IMR-90 (cell line): ENCODE data around the gene IFNL1. TPM values are rescaled to one million over a fixed set of nuclear protein-coding genes. Genes with fewer than 3 reads are reported as not detected.

ENCODE experiments used
- ATAC-seq: fragments of 200-7000 bp; cut with Tn5 transposase; 2 replicates; pipeline ENCODE4 v1.9.1; 2020; ENCODE audit warnings: low read depth, mild to moderate bottlenecking, moderate library complexity
- BruUV-seq: library from RNA; stranded (reverse); fragments of 400-500 nt; replicated peaks from 2 replicates; lab custom pipeline; 2021; lab: Mats Ljungman, UMichigan
- CTCF ChIA-PET: fragments of 300-600 bp; formaldehyde crosslinking; extraction: SDS; loops from one replicate; lab custom pipeline; 2021; ENCODE audit warnings: antibody characterized with exemption; lab: Yijun Ruan, JAX
- POLR2A ChIA-PET: fragments of 300-600 bp; sonication (Branson Sonifier 250); formaldehyde crosslinking; loops from one replicate; lab custom pipeline; 2022; ENCODE audit warnings: antibody characterized with exemption; ENCODE audit not compliant: unreplicated experiment; lab: Charles Lee
- DNase-seq: peaks from one replicate; pipeline ENCODE4 v3.0.0; 2013
- H2AFZ ChIP-seq: replicated peaks from 2 replicates; pipeline ENCODE3; 2013; ENCODE audit warnings: low read length, mild to moderate bottlenecking; ENCODE audit not compliant: poor library complexity
- H2AK5ac ChIP-seq: 2 replicates; pipeline ENCODE4 v1.6.1; 2013; ENCODE audit warnings: low read depth, low read length, inconsistent platforms
- H2AK9ac ChIP-seq: replicated peaks from 2 replicates; pipeline ENCODE3; 2013; ENCODE audit warnings: mild to moderate bottlenecking, low read depth, low read length, moderate library complexity; ENCODE audit not compliant: poor library complexity
- H2BK120ac ChIP-seq: 2 replicates; pipeline ENCODE4 v1.6.1; 2013; ENCODE audit warnings: low read depth, low read length, inconsistent platforms
- H2BK15ac ChIP-seq: 3 replicates; pipeline ENCODE4 v1.6.1; 2013; ENCODE audit warnings: low read depth, low read length, inconsistent platforms
- H2BK20ac ChIP-seq: 2 replicates; pipeline ENCODE4 v1.6.1; 2013; ENCODE audit warnings: low read depth, mild to moderate bottlenecking, inconsistent platforms, low read length, moderate library complexity
- H2BK5ac ChIP-seq: 2 replicates; pipeline ENCODE4 v1.6.1; 2013; ENCODE audit warnings: mild to moderate bottlenecking, low read depth, low read length, inconsistent platforms; ENCODE audit not compliant: poor library complexity, severe bottlenecking
- H3K14ac ChIP-seq: replicated peaks from 2 replicates; pipeline ENCODE4 v1.6.1; 2013; ENCODE audit warnings: low read depth, low read length, inconsistent platforms
- H3K18ac ChIP-seq: 2 replicates; pipeline ENCODE4 v1.6.1; 2013; ENCODE audit warnings: low read depth, low read length, control low read depth
- H3K23ac ChIP-seq: 2 replicates; pipeline ENCODE4 v1.6.1; 2013; ENCODE audit warnings: low read depth, low read length, inconsistent platforms
- H3K27ac ChIP-seq: 2 replicates; pipeline ENCODE4 v1.5.1; 2013; ENCODE audit warnings: mild to moderate bottlenecking, control low read depth, low read length; ENCODE audit not compliant: insufficient read depth
- H3K27me3 ChIP-seq: 2 replicates; pipeline ENCODE4 v1.6.1; 2013; ENCODE audit warnings: low read length; ENCODE audit not compliant: control insufficient read depth, insufficient read depth
- H3K36me3 ChIP-seq: 2 replicates; pipeline ENCODE4 v1.6.1; 2013; ENCODE audit warnings: low read length, mixed read lengths; ENCODE audit not compliant: control insufficient read depth, insufficient read depth
- H3K4ac ChIP-seq: 2 replicates; pipeline ENCODE4 v1.6.1; 2013; ENCODE audit warnings: low read depth, low read length, inconsistent platforms
- H3K4me1 ChIP-seq: 2 replicates; pipeline ENCODE4 v1.6.1; 2013; ENCODE audit warnings: low read length, mixed read lengths; ENCODE audit not compliant: control insufficient read depth, insufficient read depth
- H3K4me2 ChIP-seq: 2 replicates; pipeline ENCODE4 v1.6.1; 2013; ENCODE audit warnings: low read depth, mild to moderate bottlenecking, control low read depth, low read length, moderate library complexity
- H3K4me3 ChIP-seq: 2 replicates; pipeline ENCODE4 v1.5.1; 2013; ENCODE audit warnings: low read depth, mild to moderate bottlenecking, control low read depth, low read length, moderate library complexity; ENCODE audit not compliant: insufficient read depth
- H3K56ac ChIP-seq: 2 replicates; pipeline ENCODE4 v1.6.1; 2013; ENCODE audit warnings: low read length, inconsistent platforms; ENCODE audit not compliant: insufficient read depth; ENCODE audit errors: extremely low read depth
- H3K79me1 ChIP-seq, 2 experiments: 2 replicates each; pipeline ENCODE4 v1.6.1; 2013; ENCODE audit warnings: low read length in 2 of 2, inconsistent platforms in 1 of 2, low read depth in 1 of 2
- H3K9ac ChIP-seq: 2 replicates; pipeline ENCODE4 v1.6.1; 2013; ENCODE audit warnings: low read depth, low read length, control low read depth
- H3K9me1 ChIP-seq: 2 replicates; pipeline ENCODE4 v1.6.1; 2013; ENCODE audit warnings: low read length, inconsistent platforms; ENCODE audit not compliant: insufficient read depth
- H3K9me3 ChIP-seq: 2 replicates; pipeline ENCODE4 v1.6.1; 2013; ENCODE audit warnings: low read length; ENCODE audit not compliant: control insufficient read depth, insufficient read depth
- H4K20me1 ChIP-seq: 2 replicates; pipeline ENCODE4 v1.6.1; 2013; ENCODE audit warnings: low read length, inconsistent platforms; ENCODE audit not compliant: insufficient read depth
- H4K5ac ChIP-seq: 2 replicates; pipeline ENCODE4 v1.6.1; 2013; ENCODE audit warnings: mild to moderate bottlenecking, low read depth, low read length, control low read depth
- H4K8ac ChIP-seq, 2 experiments: 2 replicates each; pipeline ENCODE4 v1.6.1; 2013; ENCODE audit warnings: low read depth in 2 of 2, low read length in 2 of 2, control low read depth in 1 of 2, inconsistent platforms in 1 of 2
- H4K91ac ChIP-seq: 2 replicates; pipeline ENCODE4 v1.6.1; 2013; ENCODE audit warnings: low read depth, low read length, inconsistent platforms; ENCODE audit not compliant: insufficient read depth
- RAD21 ChIP-seq: IDR thresholded peaks from 2 replicates; pipeline ENCODE4 v1.6.1; 2012; ENCODE audit warnings: low read length, improper control_type of control experiment
- WGBS, 2 experiments: methylation state at CpG; one replicate each; pipeline versions ENCODE4 v1.1.5 to v1.1.7; 2013; ENCODE audit warnings: missing lambda C conversion rate in 2 of 2; ENCODE audit not compliant: insufficient read length in 1 of 2; ENCODE audit errors: extremely low coverage in 2 of 2; 5-methylcytosine and 5-hydroxymethylcytosine counted together
- dilution Hi-C: fragments of 300-500 bp; cut with HindIII; formaldehyde crosslinking; loops from one replicate; pipeline ENCODE4 v1.14.3; 2018; ENCODE audit warnings: low sequenced_read_pairs; ENCODE audit not compliant: unreplicated experiment
- in situ Hi-C: fragments of 300-500 bp; cut with MboI; formaldehyde crosslinking; loops from 3 replicates; pipeline ENCODE4 v1.14.3; 2019; ENCODE audit warnings: low sequenced_read_pairs, inconsistent platforms, mixed read lengths
- intact Hi-C: fragments of 100-400 bp; cut with micrococcal nuclease; formaldehyde crosslinking; loops from 2 replicates; pipeline ENCODE4 v1.10.0; 2022
- polyA plus RNA-seq, 3 experiments: library from polyadenylated mRNA; depleted of rRNA; stranded (reverse); fragments of >200 nt; gene quantifications; 2 replicates each; pipeline ENCODE4 v1.2.3, GENCODE V29; 2012; ENCODE audit warnings: low replicate concordance in 1 of 3
- total RNA-seq: library from RNA; depleted of rRNA; stranded (reverse); fragments of >200 nt; gene quantifications from 2 replicates; pipeline ENCODE4 v1.2.3, GENCODE V29; 2012

The IFNL1 gene
- total and polyA plus RNA-seq, 2 of the 4 experiments (the other 2 are of a cell fraction): not detected

GRCh38 chr19:39317476-39317875 is 21.3 kb downstream of the IFNL1 start:
- Histone ChIP-seq H3K4ac (no peak overlapping the region), H3K9ac (no peak overlapping the region), H3K4me2 (no peak overlapping the region), H2AFZ (no peak overlapping the region), H3K27ac (no peak overlapping the region), H3K14ac (no peak overlapping the region), H3K4me3 (no peak overlapping the region), H4K8ac (no peak overlapping the region), H4K20me1 (no peaks in the 10 kb centered on the region; the same call in 1 of the 2 replicates), H3K79me1 (no peaks in the 10 kb centered on the region), H2BK20ac (no peak overlapping the region), H3K27me3 (peaks cover 25% of the 10 kb centered on the region), H2AK5ac (no peak overlapping the region), H3K23ac (no peak overlapping the region), H3K9me1 (no peaks in the 10 kb centered on the region), H3K18ac (no peak overlapping the region), H4K91ac (no peak overlapping the region), H2BK120ac (no peak overlapping the region), H3K9me3 (no peaks in the 10 kb centered on the region), H2BK15ac (no peak overlapping the region), H3K56ac (no peak overlapping the region), H2BK5ac (no peak overlapping the region), H3K36me3 (no peaks in the 10 kb centered on the region), H3K4me1 (peaks cover 2% of the 10 kb centered on the region; the same call in 1 of the 2 replicates), H2AK9ac (no peak overlapping the region), H4K5ac (no peak overlapping the region)
- DNase-seq: no peak
- ATAC-seq: no peak
- intact Hi-C loops: no loop called here
- BruUV-seq: no TSS peak
- in situ Hi-C loops: no loop called here
- ChIA-PET CTCF (no interaction called here), POLR2A (no interaction called here)
- dilution Hi-C loops: no loop called here
- no peak for TF ChIP-seq RAD21
- WGBS, 2 experiments: no CpG with 5 or more reads among the region's 4 CpGs
